NAMALWA (cell line): ENCODE data around the gene ABCB9.

ENCODE experiments used
- DNase-seq: peaks from one replicate; pipeline ENCODE4 v3.0.0-alpha.2; 2015; ENCODE audit warnings: low spot score

ABCB9 gene

DNA sequence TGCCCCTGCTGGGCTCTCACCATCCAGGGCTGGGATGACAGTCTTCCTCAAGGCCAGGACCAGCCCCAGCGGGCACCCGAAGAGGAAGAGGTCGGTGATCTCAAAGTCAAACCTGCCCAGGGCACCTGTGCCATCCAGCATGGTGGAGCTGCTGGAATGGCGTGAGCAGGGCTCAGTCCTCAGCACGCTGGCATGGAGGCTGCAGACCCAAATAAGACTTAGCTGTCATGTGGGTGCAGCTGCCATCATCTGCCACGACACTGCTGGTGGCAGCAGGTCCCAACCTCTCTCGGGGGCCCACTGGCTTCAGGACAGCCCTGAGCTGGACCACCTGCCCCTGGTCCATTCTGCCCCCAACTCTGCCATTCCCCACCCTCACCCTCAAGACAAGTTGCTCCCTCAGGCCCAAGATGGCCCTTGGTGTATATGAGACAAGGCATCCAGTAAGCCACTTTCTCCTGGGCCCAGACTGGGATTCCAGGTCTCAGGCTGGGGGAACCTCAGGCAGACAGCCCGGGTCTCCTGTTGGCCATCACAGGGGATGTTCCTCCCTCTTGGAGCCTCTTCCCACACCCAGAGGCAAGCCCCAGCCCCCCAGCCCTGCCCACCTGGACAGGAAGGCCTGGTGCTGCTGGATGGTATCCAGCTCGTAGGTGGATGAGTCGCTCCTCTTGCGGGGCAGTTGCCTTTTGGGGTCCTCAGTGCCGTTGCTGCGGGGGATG lies 28.7 kb upstream of the ABCB9 start:
- no peak for DNase-seq

DNA sequence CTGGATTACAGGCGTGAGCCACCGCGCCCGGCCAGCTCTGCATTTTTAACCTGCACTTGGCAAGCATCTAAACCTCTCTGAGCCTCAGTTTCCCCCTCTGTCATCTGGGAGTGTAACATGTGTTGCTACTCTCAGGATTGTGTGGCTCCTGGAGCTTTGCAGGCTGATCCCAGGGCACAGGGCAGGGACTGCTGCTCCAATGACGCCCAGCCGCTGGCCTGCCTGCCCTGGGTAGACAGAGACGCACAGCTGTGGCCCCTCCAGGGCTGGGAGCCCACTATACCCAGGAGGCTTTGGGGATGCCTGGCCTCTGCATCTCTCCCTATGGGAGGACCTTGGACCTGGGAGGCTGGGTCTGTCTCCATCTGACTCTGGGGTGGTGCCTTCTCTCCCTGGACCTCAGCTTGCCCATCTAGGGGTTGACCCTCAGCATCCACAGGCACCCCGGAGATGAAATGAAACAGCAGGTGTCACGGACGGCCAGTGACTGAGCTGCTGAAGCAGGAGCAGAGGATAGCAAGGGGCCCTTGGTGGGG lies 27.9 kb upstream of the ABCB9 start:
- no peak for DNase-seq

DNA sequence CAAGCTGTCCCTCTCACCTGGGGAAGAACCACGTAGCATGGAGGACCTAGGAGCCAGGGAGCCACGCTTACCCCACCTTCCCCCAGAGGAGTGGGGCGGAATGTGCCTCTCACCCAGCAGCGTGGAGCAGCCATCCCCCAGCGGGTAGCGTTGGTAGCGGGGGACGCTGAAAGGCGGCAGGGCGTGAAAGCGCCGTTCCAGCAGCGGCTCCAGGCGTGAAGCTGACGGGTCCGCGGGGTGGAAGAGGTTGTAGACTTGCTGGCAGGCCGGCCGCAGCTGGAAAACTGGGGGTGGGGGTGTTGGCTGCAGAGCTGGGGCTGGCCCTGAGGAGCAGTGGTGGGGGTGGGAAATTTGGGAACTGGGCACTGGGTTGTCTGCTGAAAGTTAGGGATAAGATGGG lies 26.1 kb upstream of the ABCB9 start:
- DNase-seq: no peak

DNA sequence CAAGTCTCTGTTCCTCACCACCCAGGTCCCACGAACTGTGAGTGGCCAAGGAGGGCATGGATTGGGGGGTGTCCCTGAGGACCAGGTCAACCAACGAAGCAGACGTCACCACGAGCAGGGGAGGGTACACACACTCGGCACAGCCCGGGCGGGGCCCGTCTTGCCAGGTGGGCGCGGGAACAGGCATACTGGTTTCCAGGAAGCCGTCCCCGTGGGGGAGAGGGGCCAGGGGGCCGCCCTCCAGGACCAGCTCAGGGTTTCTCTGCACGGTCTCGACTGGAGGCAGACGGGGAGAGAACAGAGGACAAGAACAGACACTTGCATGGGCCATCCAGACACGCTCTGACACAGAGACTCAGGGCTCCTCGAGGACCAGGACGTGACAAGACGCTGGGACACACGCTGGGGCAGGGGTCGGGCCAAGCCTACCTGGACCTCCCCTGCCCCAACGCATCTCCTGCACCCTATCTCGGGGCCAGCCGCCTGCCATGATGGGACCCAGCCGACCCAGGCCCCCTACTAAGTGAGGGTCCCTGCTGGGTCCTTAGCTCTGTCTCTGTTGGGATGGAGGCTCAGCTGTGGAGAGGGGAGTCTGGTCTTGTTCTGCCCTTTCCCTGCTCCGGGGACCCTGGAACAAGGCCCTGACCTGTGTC lies 25.5 kb upstream of the ABCB9 start:
- DNase-seq: no peak

DNA sequence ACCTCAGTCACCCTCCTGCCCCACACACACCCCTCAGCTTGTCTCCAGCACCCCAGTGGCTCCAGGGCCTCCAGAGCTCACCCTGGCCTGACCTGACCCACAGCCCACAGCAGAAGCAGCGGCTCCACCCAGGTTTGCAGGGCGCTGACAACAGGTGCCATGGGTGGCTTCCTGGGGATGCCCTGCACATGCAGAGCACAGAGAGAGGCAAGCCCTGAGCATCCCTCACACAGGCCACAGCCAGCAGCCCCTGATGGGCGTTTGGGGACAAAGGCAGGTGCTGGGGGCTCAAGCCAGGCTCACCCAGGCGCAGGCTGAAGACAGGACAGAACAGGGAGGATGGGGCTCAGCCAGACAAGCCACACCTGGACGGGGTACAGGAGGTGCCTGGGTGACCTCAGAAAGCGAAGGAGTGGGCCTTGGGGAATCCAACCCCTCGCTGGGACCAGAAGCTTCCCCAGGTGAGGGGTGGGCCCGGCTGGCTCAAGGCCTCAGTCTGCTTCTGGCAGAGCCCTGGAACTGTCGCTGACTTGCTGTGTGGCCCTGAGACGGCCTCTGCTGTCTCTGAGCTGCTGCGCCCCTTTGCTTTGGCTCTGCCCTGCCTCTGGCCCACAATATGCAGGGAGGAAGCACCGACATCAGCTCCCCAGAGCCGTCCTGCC lies 24.8 kb upstream of the ABCB9 start:
- DNase-seq: no peak

DNA sequence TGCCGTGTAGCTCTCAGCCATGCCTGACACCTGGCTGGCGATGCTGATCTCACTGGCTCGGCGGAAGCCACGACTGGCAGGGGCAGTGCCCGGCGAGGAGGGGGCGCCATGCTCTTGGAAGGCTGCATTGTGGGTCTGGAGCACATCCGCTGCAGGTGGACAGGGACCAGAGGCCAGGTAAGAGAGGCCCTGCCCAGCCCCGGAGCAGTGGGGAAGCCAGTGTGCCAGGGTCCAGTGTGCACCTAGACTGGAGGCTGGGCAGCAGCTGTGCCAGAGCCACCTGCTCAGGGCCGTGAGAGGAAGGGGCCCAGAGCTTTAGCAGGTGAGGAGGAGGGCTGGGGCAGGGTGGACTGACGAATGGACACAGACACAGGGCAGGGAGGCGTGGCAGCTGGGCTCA lies 24.3 kb upstream of the ABCB9 start:
- no peak for DNase-seq

DNA sequence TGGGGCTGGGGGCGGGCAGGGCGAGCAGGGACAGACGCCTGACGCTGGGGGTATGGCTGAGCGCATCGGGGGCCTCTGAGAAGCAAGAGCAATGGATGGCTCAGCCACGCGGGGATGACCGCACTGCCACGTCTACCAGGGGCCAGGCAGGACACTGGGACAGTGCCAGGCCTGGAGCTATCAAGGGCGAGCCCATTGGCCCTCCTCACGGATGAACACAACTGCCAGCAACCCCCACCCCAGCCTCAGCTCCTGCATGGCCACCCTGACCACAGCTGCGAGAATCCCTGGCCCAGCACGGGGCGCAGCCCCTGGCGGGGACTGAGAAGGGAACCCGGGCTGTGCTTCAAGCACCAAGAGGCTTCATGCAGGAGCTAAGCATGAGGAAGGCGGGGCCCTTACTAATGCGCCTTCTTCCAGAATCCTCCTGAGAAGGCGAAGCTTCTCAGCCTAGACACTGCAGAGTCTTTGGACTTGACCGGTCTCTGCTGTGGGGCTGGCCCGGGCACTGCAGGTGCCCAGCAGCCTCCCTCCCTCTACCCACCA lies 23.7 kb upstream of the ABCB9 start:
- no peak for DNase-seq

DNA sequence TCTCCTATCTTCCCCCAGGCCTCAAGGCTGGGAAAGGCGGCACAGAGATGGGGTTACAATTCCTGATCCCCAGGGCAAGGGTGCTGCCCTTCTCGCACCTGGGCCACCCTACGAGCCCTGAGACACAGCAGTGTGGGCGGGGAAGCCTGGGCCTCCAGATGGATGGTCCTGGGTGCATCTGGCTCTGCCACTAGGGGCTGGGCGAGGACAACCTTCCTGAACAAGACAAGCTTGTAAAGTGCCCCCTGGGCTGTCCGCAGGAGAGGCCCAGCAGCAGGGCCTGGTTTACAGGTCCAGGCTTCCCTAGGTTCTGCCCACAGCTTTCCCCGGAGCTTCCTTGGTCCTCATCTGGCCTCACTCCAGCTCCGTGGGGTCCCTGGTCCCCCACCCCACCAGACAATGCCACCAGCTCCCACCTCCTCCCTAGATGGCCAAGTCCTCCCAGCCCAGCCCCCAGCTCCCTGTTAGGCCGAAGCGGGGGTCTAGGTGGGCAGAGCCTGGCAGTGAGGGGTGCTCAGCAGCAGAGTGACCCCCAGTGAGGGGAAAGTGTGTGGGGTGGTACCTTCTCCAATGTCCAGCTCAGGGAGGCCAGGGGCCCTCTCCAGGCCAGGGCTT lies 23.1 kb upstream of the ABCB9 start:
- DNase-seq: no peak

DNA sequence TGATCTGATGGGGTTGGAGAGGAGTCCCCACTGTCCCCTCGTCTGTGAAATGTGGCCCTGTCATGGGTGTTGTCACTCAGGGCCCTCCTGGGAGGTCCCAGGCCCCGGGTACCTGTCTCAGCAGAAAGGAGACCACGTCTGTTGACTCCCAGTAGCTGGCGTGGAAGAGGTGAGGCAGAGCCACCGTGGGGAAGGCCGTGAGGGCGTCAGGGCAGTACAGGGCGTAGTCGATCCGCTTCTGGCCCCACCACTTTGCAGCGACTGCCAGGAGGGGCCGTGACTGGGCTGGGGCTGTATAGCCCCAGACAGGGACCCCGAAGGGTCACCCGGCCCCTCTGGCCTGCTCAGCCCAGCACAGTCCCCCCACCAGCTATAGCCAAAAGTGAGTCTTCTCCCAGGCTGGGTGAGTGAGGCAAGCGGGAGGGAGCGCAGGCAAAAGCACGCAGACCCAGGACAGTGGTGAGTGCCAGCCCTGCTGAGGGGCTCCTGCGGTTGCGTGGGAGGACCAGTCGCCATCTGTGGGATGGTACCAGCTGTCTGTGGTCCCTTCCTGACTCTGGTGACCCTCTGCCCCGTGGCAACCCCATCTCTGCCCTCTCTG lies 22.4 kb upstream of the ABCB9 start:
- no peak for DNase-seq

DNA sequence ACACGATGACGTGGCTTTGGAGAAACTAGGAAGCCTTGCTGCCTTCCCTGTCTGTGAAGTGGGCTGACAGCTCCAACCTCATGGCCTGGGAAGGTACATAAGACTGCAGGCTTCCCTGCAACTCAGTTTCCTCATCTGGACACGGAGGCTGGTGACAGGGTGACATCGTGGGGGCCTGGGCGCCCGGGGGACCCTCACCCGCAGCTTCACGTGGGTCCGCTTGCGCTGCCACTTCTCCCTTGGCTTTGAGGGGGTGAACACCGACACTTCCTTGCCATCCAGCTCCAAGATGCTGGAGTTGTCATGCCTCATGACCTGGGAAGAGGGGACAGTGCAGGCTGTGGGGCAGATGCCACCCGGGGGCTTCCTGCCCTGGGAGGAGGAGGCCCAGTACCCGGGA lies 21.8 kb upstream of the ABCB9 start:
- DNase-seq: no peak

DNA sequence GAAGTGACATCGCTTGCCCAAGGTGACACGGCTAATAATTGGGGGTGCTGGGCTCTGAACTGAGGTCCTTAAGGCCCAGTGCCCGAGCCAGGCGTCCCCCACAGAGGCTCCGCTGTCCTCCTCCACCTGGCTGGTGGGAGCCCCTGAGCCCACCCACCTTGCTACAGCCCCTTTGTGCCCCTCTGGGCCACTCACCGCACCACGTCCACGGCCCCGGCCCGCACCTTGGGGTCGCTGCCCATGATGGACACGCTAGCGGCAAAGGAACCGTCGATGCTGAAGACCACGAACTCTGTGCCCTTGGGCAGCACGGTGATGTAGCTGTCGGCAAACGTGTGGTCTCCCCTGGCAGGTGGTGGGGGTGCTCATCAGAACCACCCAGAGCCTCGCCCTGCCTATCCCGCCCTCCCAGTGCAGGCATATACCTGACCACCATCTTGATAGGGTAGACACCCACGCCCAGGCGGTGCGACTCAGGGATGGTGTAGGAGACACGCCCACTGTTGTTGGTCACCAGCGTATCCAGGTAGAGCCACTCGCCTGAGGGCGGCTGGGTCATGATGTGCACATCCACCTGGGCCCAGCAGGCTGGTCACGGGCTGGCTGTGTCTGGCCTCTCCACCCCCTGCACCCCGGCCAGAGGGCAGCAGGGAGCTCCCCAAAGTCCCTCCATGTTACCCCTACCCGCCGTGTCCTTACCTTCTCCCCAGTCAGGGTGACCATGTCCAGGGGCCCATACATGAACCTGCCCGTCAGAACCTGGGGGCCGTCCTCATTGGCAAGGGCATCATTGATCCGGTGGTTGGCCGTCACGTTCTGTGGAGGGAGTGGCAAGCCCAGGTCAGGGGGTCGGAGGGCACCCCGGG lies 21.1 kb upstream of the ABCB9 start:
- no peak for DNase-seq

DNA sequence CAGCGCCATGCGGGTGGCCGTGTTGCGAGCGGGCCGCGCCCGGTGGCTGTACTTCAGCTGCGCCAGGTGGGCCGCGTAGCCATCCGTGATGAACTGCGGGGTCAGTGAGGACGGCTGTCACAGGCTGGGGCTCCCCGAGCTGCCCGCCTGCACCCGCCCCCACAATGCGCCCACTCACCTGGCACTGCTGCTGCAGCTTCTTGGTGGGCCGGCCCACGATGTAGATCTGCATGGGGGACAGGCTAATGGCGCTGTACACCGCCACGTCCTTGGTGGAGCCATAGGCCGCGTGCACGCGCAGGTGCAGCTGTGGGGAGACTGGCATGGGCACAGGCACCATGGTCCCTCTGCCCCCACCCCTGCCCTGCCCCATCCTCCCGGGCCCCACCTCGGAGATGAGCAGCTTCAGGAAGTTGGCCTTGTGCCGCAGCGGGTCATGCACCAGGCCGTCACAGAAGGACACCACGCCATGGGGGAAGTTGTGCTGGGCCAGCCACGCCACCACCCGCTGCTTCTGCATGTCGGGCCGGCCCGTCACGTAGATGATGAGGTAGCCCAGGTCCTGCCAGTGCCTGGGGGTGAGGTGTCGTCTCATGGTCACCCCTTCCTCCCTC lies 20.1 kb upstream of the ABCB9 start:
- no peak for DNase-seq

DNA sequence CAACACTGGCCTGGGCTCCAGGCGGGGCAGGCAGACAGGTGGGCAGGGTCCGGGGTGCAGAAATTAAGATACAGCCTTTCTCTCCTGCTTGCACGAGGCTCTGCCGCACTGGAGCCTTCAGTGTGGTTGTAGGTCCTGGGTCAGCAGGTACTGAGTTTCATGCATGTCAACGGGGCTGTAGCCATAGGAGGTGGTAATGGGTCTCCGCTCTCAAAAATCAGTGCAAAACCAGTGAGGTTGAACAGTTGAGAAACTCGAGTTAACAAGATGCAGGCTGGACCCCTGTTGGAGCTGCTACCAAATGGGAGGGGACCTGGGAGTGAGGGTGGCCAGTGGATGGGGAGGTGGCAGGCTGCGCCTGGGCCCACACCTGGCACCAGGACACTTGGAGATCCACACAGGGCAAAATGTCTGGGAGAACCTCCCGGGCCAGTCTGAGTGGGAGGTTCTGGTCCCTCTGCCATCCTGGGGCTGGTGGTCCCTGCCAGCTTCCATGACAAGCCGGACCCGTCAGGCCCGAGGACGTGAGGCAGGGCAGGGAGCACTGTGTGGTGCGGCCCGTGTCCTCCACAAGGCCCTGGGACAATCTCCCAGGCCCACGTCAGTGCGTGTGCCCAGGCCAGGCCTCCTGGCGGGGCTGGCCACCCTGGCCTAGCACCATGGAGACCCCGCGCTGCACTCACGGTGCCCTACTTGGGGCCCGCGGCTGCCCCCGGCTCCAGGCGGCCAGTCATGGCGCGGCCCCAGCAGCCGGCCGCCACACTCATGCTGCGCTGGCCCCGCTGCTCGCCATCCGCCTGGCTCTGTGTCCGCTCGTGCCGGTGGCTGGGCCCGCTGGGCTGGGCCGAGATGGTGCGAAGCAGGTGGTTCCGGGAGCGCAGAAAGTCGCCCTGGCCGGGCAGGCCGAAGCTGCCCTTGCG lies 19.3 kb upstream of the ABCB9 start:
- no peak for DNase-seq

DNA sequence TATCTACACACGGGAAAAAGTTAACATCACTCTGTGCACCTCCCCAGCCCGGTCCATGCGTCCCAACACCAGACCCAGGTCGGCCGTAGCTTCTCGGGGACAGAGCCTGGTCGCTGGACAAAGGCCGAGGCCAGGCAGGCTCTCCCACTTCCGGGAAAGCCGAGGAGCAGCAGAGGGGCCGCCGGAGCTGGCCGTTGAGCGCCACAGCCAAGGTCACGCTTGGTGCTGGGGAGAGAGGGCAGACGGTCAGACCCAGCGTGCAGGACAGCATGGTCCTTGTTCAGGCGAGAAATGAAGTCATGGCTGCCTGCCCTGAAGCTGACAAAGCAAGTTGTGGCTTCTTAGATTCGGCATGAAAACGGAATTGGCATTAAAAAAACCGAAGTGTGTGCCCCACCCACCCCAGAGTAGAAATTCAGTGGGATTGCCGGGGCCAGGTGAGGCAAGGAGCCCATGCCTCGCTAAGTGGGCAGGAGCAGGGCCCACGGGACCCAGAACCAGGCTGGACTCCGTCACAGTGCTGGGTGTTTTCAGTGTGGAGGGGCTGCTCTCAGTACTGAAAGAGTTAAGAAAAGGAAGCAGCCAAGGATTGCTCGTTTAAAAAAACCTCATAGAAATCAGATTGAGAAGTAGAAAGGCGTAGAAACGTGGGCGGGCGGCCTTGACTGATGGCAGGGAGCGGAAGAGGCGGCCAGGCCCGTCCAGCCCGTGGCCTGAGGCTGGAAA lies 18.5 kb upstream of the ABCB9 start:
- no peak for DNase-seq

DNA sequence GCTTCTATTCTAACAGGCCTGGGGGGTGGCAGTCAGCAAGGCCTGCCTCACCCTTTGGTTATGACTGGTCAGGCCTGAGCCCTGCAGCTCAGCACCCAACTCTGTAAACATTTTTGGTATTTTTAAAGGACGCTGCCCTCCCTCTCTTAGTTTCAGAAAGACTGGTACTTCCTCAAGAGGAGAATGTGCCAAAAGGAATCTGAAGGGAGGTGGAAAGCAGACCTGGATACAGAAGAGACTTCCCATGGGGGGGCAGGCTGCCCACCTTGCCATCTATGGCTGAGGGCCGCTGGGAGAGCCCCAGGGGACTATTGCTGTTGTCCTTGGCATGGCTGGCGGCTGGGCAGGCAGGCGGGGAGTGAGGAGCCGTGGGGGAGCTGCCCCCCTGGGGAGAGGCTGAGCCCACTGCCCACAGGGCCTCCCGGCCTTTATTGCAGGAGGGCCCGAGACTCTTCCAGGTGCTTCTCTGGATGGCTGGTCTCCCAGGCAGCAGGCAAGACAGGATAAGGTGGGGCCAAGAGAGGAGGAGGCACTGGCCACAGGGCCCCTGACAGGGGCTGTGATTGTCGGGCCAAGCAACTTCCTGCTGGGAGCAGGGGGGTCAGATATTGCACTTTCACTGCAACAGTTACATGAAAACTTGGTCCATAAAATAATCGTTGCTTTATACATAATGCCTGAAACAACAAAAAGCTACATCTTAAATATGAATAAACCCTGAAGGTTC lies 17.7 kb upstream of the ABCB9 start:
- DNase-seq: no peak

DNA sequence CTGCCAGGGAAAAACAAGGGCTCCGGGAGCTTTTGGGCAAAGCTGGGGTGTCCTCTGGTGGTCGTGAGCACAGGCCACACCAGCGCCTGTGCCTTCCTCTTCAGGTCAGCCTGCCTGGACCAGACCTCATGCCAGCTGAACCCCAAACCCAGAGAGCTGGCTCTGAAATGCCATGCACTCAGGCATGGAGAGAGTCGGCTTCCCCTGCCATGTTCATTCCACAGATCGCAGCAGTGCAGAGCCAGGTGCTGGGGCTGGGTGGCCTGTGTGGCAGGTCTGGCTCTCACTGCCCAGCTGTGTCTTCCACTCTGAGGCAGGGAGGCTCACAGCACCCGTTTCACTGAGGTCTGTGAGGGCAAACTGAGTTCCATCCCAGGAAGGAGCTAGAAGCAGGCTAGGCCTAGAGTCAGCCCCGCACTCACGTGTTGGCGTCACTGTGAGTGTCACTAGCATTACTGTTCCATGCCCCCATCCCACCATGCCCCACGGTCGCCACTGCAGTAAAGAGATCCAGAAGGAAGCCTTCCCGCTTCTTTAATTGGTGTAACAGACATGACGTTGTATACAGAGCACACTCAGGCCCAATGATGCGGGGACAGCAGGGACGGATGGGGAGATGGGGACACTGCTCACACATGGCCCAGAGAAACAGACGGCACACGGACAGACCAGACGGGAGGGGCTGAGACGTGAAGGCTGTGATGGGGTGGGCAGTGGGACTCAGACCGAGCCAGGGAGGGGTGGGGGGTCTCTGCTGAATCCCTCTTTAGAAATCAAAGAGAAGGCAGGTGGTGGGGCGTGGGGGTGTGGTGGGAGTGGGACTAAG lies 16.9 kb upstream of the ABCB9 start:
- DNase-seq: no peak

DNA sequence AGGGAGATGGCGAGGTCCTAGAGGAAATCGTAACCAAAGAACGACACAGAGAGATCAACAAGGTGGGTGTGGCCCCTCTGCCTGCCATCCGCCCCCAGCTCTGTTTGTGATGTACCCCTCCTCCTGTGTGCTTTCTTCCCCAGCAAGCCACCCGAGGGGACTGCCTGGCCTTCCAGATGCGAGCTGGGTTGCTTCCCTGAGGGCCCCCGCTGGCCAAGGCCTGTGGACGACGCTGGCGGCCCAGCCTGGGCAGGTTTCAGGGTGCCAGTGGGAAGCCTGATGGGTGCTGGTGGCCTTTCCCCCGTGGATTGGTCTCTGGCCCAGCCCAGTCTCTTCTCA lies 16.2 kb upstream of the ABCB9 start:
- no peak for DNase-seq
